GM12875 (cell line): Measurements from ENCODE around the gene PIK3CB.
"Not testable (repeated sequence)": the region's sequence is repeated elsewhere in the genome, so short reads cannot be mapped to it uniquely, and the experiment has no call there.

Experiments
- H3K4me3 ChIP-seq: one replicate; pipeline ENCODE4 v1.5.1; 2011; ENCODE audit warnings: low read depth, low read length, control low read depth
- CTCF ChIP-seq: IDR thresholded peaks from 2 replicates; pipeline ENCODE4 v1.5.1; 2011; ENCODE audit warnings: low read depth, mild to moderate bottlenecking, control low read depth, inconsistent platforms, low read length, moderate library complexity, borderline replicate concordance; ENCODE audit not compliant: insufficient read depth

Gene PIK3CB

GRCh38 chr3:138690036-138690435, 144.7 kb downstream of the PIK3CB start:
- H3K4me3 ChIP-seq = no peak overlapping the region

GRCh38 chr3:138688871-138689299, 145.8 kb downstream of the PIK3CB start:
- H3K4me3 ChIP-seq = no peak overlapping the region
- TF ChIP-seq CTCF = no peak

More at GRCh38 chr3:138690036-138690435, 144.7 kb downstream of the PIK3CB start:
- no peak for TF ChIP-seq CTCF

GRCh38 chr3:138687236-138687635, 147.5 kb downstream of the PIK3CB start:
- no peak overlapping the region for H3K4me3 ChIP-seq
- no peak for TF ChIP-seq CTCF

- no peak for TF ChIP-seq CTCF
- no peak overlapping the region for H3K4me3 ChIP-seq
Observed at GRCh38 chr3:138686771-138687221, 147.9 kb downstream of the PIK3CB start.

GRCh38 chr3:138684396-138684795, 150.3 kb downstream of the PIK3CB start:
- H3K4me3 ChIP-seq = no peak overlapping the region
- TF ChIP-seq CTCF = no peak

- TF ChIP-seq CTCF = no peak
- H3K4me3 ChIP-seq = no peak overlapping the region
Observed at GRCh38 chr3:138682648-138683047, 152.1 kb downstream of the PIK3CB start.

GRCh38 chr3:138681463-138682220, 153.1 kb downstream of the PIK3CB start:
- TF ChIP-seq CTCF = no peak
- H3K4me3 ChIP-seq = no peak overlapping the region

- not testable (repeated sequence) for H3K4me3 ChIP-seq
Observed at GRCh38 chr3:138680974-138681373, 153.8 kb downstream of the PIK3CB start.
